ENCODE measurements around the gene FHL1. TPM values are rescaled to one million over a fixed set of nuclear protein-coding genes. Genes with fewer than 3 reads are reported as not detected.

The FHL1 gene
- total RNA-seq = 167 TPM

DNA sequence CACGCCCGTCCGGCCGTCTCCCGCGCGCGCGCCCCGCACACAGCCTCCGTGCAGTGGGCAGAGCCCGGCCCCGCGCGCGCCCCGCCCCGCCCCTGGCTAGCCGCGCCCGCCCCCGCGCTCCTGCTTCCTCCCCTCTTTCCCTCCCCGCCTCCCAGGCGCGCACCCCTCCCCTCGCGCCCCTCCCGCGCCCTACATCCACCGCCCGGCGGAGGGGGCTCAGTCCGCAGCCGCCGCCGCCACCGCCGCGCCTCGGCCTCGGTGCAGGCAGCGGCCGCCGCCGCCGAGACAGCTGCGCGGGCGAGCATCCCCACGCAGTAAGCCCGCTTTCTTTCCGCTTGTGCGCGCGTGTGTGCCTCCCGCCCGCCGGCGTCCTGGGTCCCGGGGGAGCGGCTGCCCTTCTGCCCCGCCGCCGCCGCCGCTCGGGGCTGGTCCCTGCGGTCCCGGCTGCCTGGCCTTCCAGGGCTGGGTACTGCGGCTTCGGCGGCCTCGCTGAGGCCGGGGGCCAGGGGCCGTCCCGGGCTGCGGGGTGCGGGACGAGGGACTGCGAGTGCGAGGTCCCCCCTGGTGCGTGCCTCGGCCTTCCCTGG lies at the start of gene FHL1:
Gene FHL1, plus strand, starts transcription at position 219 of the 587 bp plus-strand sequence.

DNA sequence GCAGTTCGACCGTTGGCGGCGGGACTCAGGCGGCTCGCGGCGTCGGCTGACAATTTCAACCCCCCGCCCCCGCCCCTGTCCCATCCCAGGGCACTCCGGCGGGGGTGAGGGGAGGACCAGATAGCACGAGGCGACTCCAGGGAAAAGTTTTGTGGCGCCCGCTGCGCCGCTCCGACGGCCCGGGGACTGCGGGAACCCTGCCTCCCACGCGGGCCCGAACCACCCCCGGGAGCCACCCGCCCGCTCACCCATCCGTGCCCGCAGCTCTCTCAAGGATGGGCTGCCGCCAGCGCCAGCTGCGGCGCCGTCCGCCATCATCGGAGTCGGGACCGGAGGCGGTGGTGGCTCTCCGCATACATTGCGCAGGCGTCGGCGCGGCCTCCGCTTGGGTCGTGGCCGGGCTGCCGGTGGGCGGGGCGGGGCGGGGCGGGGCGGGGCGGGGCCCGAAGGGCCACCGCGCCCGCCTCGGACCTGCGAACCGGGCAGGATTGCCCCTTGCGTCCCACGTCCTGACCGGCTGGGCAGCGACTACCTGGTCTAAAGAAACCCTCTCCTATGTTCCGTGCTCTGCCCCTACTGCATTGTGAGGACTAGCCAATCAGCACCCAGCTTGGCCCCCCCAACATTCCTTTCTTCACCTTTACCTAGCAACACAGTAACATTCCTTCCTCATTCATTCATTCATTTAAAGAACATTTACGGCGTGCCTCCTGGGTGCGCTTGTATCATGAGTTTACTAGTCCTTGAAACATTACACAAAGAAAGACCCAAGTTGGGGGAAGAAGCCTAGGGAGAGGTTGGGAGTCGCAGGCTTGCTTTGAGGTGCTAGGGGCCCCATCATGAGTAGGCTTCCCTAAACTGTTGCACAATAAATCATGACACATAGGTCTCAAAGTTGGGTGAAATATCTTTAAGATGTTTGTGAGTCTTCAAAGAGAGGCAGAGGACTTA lies 104.0 kb downstream of the FHL1 start, which contains the start of gene MAP7D3:
Gene MAP7D3, minus strand, starts transcription at position 360 of the 951 bp plus-strand sequence. Its CDS starts 42 bp downstream, at position 318.

Small RNA genes within 50 kb of the gene (small RNA-seq; reads per million reads assigned to genes)
- gene RF01210 = not detected

Other genes starting within 250 kb of the FHL1 start
- gene MMGT1, start 173.5 kb upstream of the FHL1 start, total RNA-seq = 24.7 TPM
- gene SLC9A6, start 162.1 kb upstream of the FHL1 start, total RNA-seq = 206 TPM
- 3.5 TPM for gene MAP7D3, start 103.9 kb downstream of the FHL1 start, total RNA-seq
- not detected for gene ADGRG4, start 153.4 kb downstream of the FHL1 start, total RNA-seq

All from diencephalon (tissue), 1 donor.